A549 (cell line): ENCODE data around the gene VPS35L. TPM values are rescaled to one million over a fixed set of nuclear protein-coding genes. Genes with fewer than 3 reads are reported as not detected.

ENCODE experiments used
- ATAC-seq, 2 experiments: fragments of 200-7000 bp in 1 of 2; fragments of >200 bp in 1 of 2; cut with Nextera tagmentation in 1 of 2; cut with Tn5 transposase in 1 of 2; 3 replicates each; pipeline versions ENCODE4 v1.8.0 to v1.9.1; 2018 to 2020; ENCODE audit warnings: mild to moderate bottlenecking in 1 of 2, moderate library complexity in 1 of 2
- CTCF ChIA-PET: fragments of 300-600 bp; sonication (Branson Sonifier 250); formaldehyde crosslinking; extraction: SDS; loops from one replicate; lab custom pipeline; 2021; ENCODE audit warnings: antibody characterized with exemption, inconsistent platforms; lab: Yijun Ruan, JAX
- POLR2A ChIA-PET: fragments of 350-600 bp; formaldehyde crosslinking; extraction: SDS; loops from one replicate; lab custom pipeline; 2021; ENCODE audit warnings: antibody characterized with exemption, inconsistent platforms; lab: Yijun Ruan, JAX
- DNase-seq, 2 experiments: peaks; one replicate each; pipeline versions ENCODE4 v3.0.0 to v3.0.0-alpha.2; 2011 to 2016; ENCODE audit warnings: low read depth in 1 of 2, low spot score in 1 of 2
- FAIRE-seq: peaks from 2 replicates; lab custom pipeline; 2011; peaks lifted over from hg19 to GRCh38; lab: Jason Lieb, UNC
- H3K27ac ChIP-seq, 2 experiments: fragments of >200 bp; sonication (Bioruptor Twin); formaldehyde crosslinking; 3 replicates each; pipeline ENCODE4 v1.5.1; 2016 to 2017
- H3K4me1 ChIP-seq: fragments of >200 bp; sonication (Bioruptor Twin); formaldehyde crosslinking; 3 replicates; pipeline ENCODE4 v1.6.1; 2016
- H3K4me2 ChIP-seq: fragments of >200 bp; sonication (Bioruptor Twin); formaldehyde crosslinking; 3 replicates; pipeline ENCODE4 v1.6.1; 2016
- H3K4me3 ChIP-seq: fragments of >200 bp; sonication (Bioruptor Twin); formaldehyde crosslinking; 3 replicates; pipeline ENCODE4 v1.5.1; 2016
- H3K9me3 ChIP-seq: fragments of >200 bp; sonication (Bioruptor Twin); formaldehyde crosslinking; 3 replicates; pipeline ENCODE4 v1.6.1; 2016
- CHD2 ChIP-seq: fragments of 150-350 bp; IDR thresholded peaks from 2 replicates; pipeline ENCODE4 v1.6.1; 2014; ENCODE audit warnings: low read length; ENCODE audit not compliant: partially characterized antibody
- CHD4 ChIP-seq: fragments of 200-600 bp; sonication (generic); IDR thresholded peaks from 2 replicates; pipeline ENCODE4 v1.6.1; 2016; ENCODE audit warnings: antibody characterized with exemption, mild to moderate bottlenecking, borderline replicate concordance
- CTCF ChIP-seq: fragments of >200 bp; sonication (Bioruptor Twin); formaldehyde crosslinking; IDR thresholded peaks from 3 replicates; pipeline ENCODE4 v1.5.1; 2016
- ELK1 ChIP-seq: fragments of 150-350 bp; IDR thresholded peaks from 2 replicates; pipeline ENCODE4 v1.6.1; 2014; ENCODE audit warnings: low read depth, mild to moderate bottlenecking, low read length
- FOSB ChIP-seq: fragments of 250-450 bp; sonication (Bioruptor Pico); IDR thresholded peaks from 2 replicates; pipeline ENCODE4 v1.5.0; 2020; ENCODE audit warnings: mild to moderate bottlenecking, moderate library complexity
- HOXB13 ChIP-seq: fragments of 250-450 bp; sonication (Bioruptor Pico); IDR thresholded peaks from 2 replicates; pipeline ENCODE4 v1.5.0; 2020; ENCODE audit warnings: low read depth, mild to moderate bottlenecking, moderate library complexity
- KDM1A ChIP-seq: fragments of 200-600 bp; sonication (generic); IDR thresholded peaks from 2 replicates; pipeline ENCODE4 v1.6.1; 2016; ENCODE audit warnings: low read depth, mild to moderate bottlenecking
- MAZ ChIP-seq: fragments of 150-350 bp; IDR thresholded peaks from 2 replicates; pipeline ENCODE4 v1.6.1; 2014; ENCODE audit warnings: antibody characterized with exemption, low read depth, low read length, borderline replicate concordance
- NPAS2 ChIP-seq: fragments of 250-450 bp; sonication (Bioruptor Pico); IDR thresholded peaks from 2 replicates; pipeline ENCODE4 v1.8.0; 2022; ENCODE audit warnings: mild to moderate bottlenecking, moderate library complexity, borderline replicate concordance
- PHF8 ChIP-seq: fragments of 200-600 bp; sonication (generic); IDR thresholded peaks from 2 replicates; pipeline ENCODE4 v1.6.1; 2016; ENCODE audit warnings: low read depth, mild to moderate bottlenecking, antibody characterized with exemption, moderate library complexity, borderline replicate concordance
- POLR2A ChIP-seq: IDR thresholded peaks from 2 replicates; pipeline ENCODE4 v1.6.1; 2012; ENCODE audit warnings: mild to moderate bottlenecking, low read length
- POLR2AphosphoS2 ChIP-seq: conservative IDR thresholded peaks from 2 replicates; pipeline ENCODE4 v1.6.1; 2012; ENCODE audit warnings: low read length, improper control_type of control experiment, inconsistent platforms
- RAD21 ChIP-seq, 2 experiments: fragments of >200 bp in 1 of 2; sonication (Bioruptor Twin) in 1 of 2; formaldehyde crosslinking in 1 of 2; IDR thresholded peaks in 1 of 2; conservative IDR thresholded peaks in 1 of 2; 2 replicates in 1 of 2; 3 replicates in 1 of 2; pipeline ENCODE4 v1.6.1; 2012 to 2018; ENCODE audit warnings: inconsistent platforms in 1 of 2
- RFX5 ChIP-seq: fragments of 450-650 bp; IDR thresholded peaks from 2 replicates; pipeline ENCODE4 v1.7.1; 2014; ENCODE audit warnings: antibody characterized with exemption, mild to moderate bottlenecking, moderate library complexity
- RNF2 ChIP-seq: fragments of 200-600 bp; sonication (generic); IDR thresholded peaks from 2 replicates; pipeline ENCODE4 v1.6.1; 2016; ENCODE audit warnings: low read depth, mild to moderate bottlenecking, antibody characterized with exemption, moderate library complexity, borderline replicate concordance
- SMC3 ChIP-seq: fragments of >200 bp; sonication (Bioruptor Twin); formaldehyde crosslinking; IDR thresholded peaks from 3 replicates; pipeline ENCODE4 v1.6.1; 2018; ENCODE audit warnings: inconsistent platforms
- ZNF302 ChIP-seq: fragments of 250-450 bp; sonication (Bioruptor Pico); IDR thresholded peaks from 2 replicates; pipeline ENCODE4 v1.9.0; 2021; ENCODE audit warnings: inconsistent platforms, mild to moderate bottlenecking, moderate library complexity
- WGBS: methylation state at CpG from one replicate; pipeline ENCODE4 v1.1.6; 2017; ENCODE audit errors: missing lambda C conversion rate; 5-methylcytosine and 5-hydroxymethylcytosine counted together
- polyA plus RNA-seq, 4 experiments: library from polyadenylated mRNA; depleted of rRNA in 3 of 4; stranded (reverse); fragments of >200 nt; fragmentation: RNase III in 1 of 4; extraction: RNeasy Plus Mini Kit Qiagen cat#74134 plus additional on column Dnase treatment in 1 of 4; gene quantifications; 2 replicates in 3 of 4; 3 replicates in 1 of 4; pipeline ENCODE4 v1.2.3, GENCODE V29; 2011 to 2017

VPS35L gene
- polyA plus RNA-seq, 2 of the 4 experiments (the other 2 are of a cell fraction), result 38.4 to 47.7 TPM

- H3K4me2 ChIP-seq, result no peak overlapping the region
- 66% methylated on average over 5 of the region's 5 CpGs for WGBS
- peak overlapping the region in 1 of 2 experiments; percentile 43; a peak in 2 of 6 replicates for H3K27ac ChIP-seq
- H3K4me3 ChIP-seq, result no peak overlapping the region
- H3K4me1 ChIP-seq, result peaks cover 26% of the 10 kb centered on the region
- FAIRE-seq (no peak), DNase-seq (no peak), ATAC-seq (no peak)
- H3K9me3 ChIP-seq, result no peaks in the 10 kb centered on the region
- TF ChIP-seq CHD2 (no peak), POLR2A (no peak), NPAS2 (CRISPR knock-in tag) (no peak), HOXB13 (CRISPR knock-in tag) (no peak), FOSB (no peak), RNF2 (no peak)
- CTCF ChIA-PET, result interaction anchor here (0.6 to 20.8 kb wide), 23 partner anchors 11 to 308 kb away, joined by 3 to 328 read pairs (median 5); partner anchors contain the start of genes GPRC5B and VPS35L
- POLR2A ChIA-PET, result no interaction called here
These were observed 44.6 kb downstream of the VPS35L start for GRCh38 chr16:19599968-19600716.

GRCh38 chr16:19601083-19601976, 45.8 kb downstream of the VPS35L start:
- no peak overlapping the region for H3K4me3 ChIP-seq
- ChIA-PET CTCF (interaction anchor here (0.6 to 20.8 kb wide), 50 partner anchors 8 to 782 kb away, joined by 3 to 328 read pairs (median 4); partner anchors contain the start of genes GPRC5B, IQCK, KNOP1 and VPS35L), POLR2A (interaction anchor here (0.8 kb wide), 1 partner anchor 95 kb away, joined by 3 read pairs; no protein-coding TSS in a partner anchor)
- peak; percentile 56 to 58; a peak in 4 of 6 replicates for ATAC-seq
- peaks cover 14% of the 10 kb centered on the region for H3K4me1 ChIP-seq
- peak overlapping the region in 1 of 2 experiments; percentile 43; a peak in 3 of 6 replicates for H3K27ac ChIP-seq
- no peak for FAIRE-seq
- DNase-seq, result peak; percentile 41 to 42
- WGBS, result 47% methylated on average over 13 of the region's 13 CpGs
- no peaks in the 10 kb centered on the region for H3K9me3 ChIP-seq
- peak overlapping the region; percentile 16; the same call in 1 of the 3 replicates for H3K4me2 ChIP-seq
- TF ChIP-seq CTCF (peak; percentile 88), CHD4 (no peak), MAZ (no peak), ELK1 (no peak), RFX5 (no peak), CHD2 (no peak), PHF8 (no peak), ZNF302 (CRISPR knock-in tag) (no peak), RAD21 (conservative IDR thresholded peaks at IDR 0.05 in 1 of 2, IDR thresholded peaks at IDR 0.05 in 1 of 2) (peak; percentile 89 to 92), KDM1A (no peak), POLR2AphosphoS2 (no peak), SMC3 (peak; percentile 93)
